Stimulated activated CD4-positive, alpha-beta T cell treated with anti-CD3 and anti-CD28 coated beads, Interleukin-1b, Interleukin-23, amount 100 ng/mL, for 1 hour (primary cell): Measurements from ENCODE around the gene IL11.

ENCODE experiments used
- DNase-seq, 2 donors: peaks; one replicate each; pipeline ENCODE4 v3.0.0-alpha.2; 2020; ENCODE audit warnings: low read depth in 2 of 2

Gene IL11

GRCh38 chr19:55372316-55373081 lies 2.2 kb upstream of the IL11 start:
- DNase-seq: no peak

- DNase-seq: no peak
These were observed 484 bp downstream of the IL11 start for GRCh38 chr19:55369653-55370304.

GRCh38 chr19:55368701-55369563 lies 1.3 kb downstream of the IL11 start:
- DNase-seq: no peak

GRCh38 chr19:55368106-55368505 lies 2.2 kb downstream of the IL11 start:
- no peak for DNase-seq

GRCh38 chr19:55366790-55367189 lies 3.5 kb downstream of the IL11 start:
- DNase-seq: no peak

GRCh38 chr19:55365964-55366363 lies 4.3 kb downstream of the IL11 start:
- DNase-seq: no peak

- no peak for DNase-seq
These were observed 5.0 kb downstream of the IL11 start for GRCh38 chr19:55365245-55365644.

- DNase-seq: no peak
These were observed 7.1 kb downstream of the IL11 start, which contains the start of gene GARIN5B for GRCh38 chr19:55362990-55363716. Gene GARIN5B, minus strand, starts transcription at chr19:55363260. Its CDS starts 194 bp downstream, at chr19:55363066.

- no peak for DNase-seq
These were observed 7.9 kb downstream of the IL11 start for GRCh38 chr19:55362174-55362989.

- DNase-seq: no peak
These were observed 9.4 kb downstream of the IL11 start for GRCh38 chr19:55360902-55361301.

- DNase-seq: no peak
These were observed 11.0 kb downstream of the IL11 start for GRCh38 chr19:55358943-55359908.

GRCh38 chr19:55358493-55358892 lies 11.8 kb downstream of the IL11 start:
- DNase-seq: no peak

GRCh38 chr19:55355213-55355821 lies 14.9 kb downstream of the IL11 start:
- no peak for DNase-seq

- no peak for DNase-seq
These were observed 15.5 kb downstream of the IL11 start, which contains the start of gene COX6B2 for GRCh38 chr19:55354698-55355212. Gene COX6B2, minus strand, starts transcription at chr19:55354719. Its CDS starts 198 bp downstream, at chr19:55354521.

- peak in 1 of 2 donors; percentile 42 for DNase-seq
These were observed 16.2 kb downstream of the IL11 start for GRCh38 chr19:55353803-55354697.

- DNase-seq: no peak
These were observed 16.9 kb downstream of the IL11 start for GRCh38 chr19:55353356-55353802.

GRCh38 chr19:55352549-55353145 lies 17.6 kb downstream of the IL11 start:
- no peak for DNase-seq
